Peyer's patch (tissue), 4 donors: ENCODE measurements around the gene SF1.

Experiments
- POLR2A ChIP-seq, 2 donors: fragments of 450-650 bp; IDR thresholded peaks; one replicate each; pipeline ENCODE4 v1.5.1; 2017; ENCODE audit warnings: antibody characterized with exemption in 2 of 2, mild to moderate bottlenecking in 2 of 2, moderate library complexity in 2 of 2
- TF ChIP-seq, protein P1 (sequence below), 6 experiments: fragments of 450-650 bp in 4 of 6; fragments of 200-600 bp in 2 of 6; sonication (generic) in 1 of 6; IDR thresholded peaks; one replicate each; pipeline ENCODE4 v1.5.1; 2017 to 2019; ENCODE audit warnings: antibody characterized with exemption in 6 of 6, mild to moderate bottlenecking in 3 of 6, moderate library complexity in 1 of 6

DNA sequence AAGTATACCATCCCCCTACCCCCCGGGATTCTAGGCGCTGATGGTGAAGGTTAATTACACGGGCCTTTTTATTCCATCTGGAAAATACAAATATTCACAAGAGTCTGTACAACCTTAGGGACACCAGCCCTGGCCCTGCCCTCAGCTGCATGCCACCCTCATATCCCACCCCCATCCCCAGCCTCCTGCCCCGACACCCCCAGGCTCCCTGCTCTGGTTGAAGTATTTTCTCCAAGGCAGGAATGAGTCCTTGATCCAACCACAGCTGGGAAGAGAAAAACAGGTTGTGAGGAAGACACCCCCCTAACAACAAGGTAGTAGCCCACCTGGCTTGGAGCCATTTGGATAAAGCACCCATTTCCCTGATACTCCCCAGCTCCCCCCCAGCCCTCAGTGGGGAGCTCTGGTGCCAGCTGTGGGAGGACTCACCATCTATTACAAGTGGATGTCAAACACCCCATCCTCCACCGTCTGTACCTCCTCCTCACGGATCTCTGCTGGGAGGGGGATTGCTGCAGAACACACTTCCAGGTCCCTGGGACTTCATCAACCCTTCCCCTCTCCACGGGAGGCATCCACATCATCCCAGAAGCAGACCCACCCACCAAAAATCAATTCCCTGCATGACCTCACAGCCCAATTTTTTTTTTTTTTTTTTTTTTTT is 51.3 kb downstream of the SF1 start:
- no peak for TF ChIP-seq POLR2A (IDR thresholded peaks at IDR 0.05)
- TF ChIP-seq, protein P1, sequence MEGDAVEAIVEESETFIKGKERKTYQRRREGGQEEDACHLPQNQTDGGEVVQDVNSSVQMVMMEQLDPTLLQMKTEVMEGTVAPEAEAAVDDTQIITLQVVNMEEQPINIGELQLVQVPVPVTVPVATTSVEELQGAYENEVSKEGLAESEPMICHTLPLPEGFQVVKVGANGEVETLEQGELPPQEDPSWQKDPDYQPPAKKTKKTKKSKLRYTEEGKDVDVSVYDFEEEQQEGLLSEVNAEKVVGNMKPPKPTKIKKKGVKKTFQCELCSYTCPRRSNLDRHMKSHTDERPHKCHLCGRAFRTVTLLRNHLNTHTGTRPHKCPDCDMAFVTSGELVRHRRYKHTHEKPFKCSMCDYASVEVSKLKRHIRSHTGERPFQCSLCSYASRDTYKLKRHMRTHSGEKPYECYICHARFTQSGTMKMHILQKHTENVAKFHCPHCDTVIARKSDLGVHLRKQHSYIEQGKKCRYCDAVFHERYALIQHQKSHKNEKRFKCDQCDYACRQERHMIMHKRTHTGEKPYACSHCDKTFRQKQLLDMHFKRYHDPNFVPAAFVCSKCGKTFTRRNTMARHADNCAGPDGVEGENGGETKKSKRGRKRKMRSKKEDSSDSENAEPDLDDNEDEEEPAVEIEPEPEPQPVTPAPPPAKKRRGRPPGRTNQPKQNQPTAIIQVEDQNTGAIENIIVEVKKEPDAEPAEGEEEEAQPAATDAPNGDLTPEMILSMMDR (IDR thresholded peaks at IDR 0.05): no peak
